Stimulated activated CD8-positive, alpha-beta memory T cell treated with anti-CD3 and anti-CD28 coated beads, Interleukin-15, amount 100 ng/mL, for 24 hours (primary cell): ENCODE results near the gene CTXN2.

Source experiments
- DNase-seq: peaks from one replicate; pipeline ENCODE4 v3.0.0-alpha.2; 2020; ENCODE audit warnings: low read depth

CTXN2 gene

GRCh38 chr15:48191574-48192225 is at the start of gene CTXN2:
Gene CTXN2, plus strand, starts transcription at chr15:48191665. Its CDS starts 9,636 bp downstream, at chr15:48201301.
- no peak for DNase-seq

- no peak for DNase-seq
Measured at GRCh38 chr15:48143856-48144255, 47.6 kb upstream of the CTXN2 start.

GRCh38 chr15:48144889-48145288 is 46.6 kb upstream of the CTXN2 start:
- DNase-seq = no peak

- no peak for DNase-seq
Measured at GRCh38 chr15:48145923-48146322, 45.5 kb upstream of the CTXN2 start.

- DNase-seq = no peak
Measured at GRCh38 chr15:48147358-48147757, 44.1 kb upstream of the CTXN2 start.

GRCh38 chr15:48149858-48150257 is 41.6 kb upstream of the CTXN2 start:
- DNase-seq = no peak

GRCh38 chr15:48153526-48153925 is 37.9 kb upstream of the CTXN2 start:
- no peak for DNase-seq

- no peak for DNase-seq
Measured at GRCh38 chr15:48168616-48169015, 22.8 kb upstream of the CTXN2 start.

- no peak for DNase-seq
Measured at GRCh38 chr15:48170981-48171380, 20.5 kb upstream of the CTXN2 start.

GRCh38 chr15:48175126-48175525 is 16.3 kb upstream of the CTXN2 start:
- no peak for DNase-seq

GRCh38 chr15:48176112-48176511 is 15.4 kb upstream of the CTXN2 start:
- no peak for DNase-seq

GRCh38 chr15:48176957-48177356 is 14.5 kb upstream of the CTXN2 start:
- DNase-seq = no peak

- DNase-seq = no peak
Measured at GRCh38 chr15:48177383-48177765, 14.1 kb upstream of the CTXN2 start.

- peak; percentile 29 for DNase-seq
Measured at GRCh38 chr15:48177766-48178647, 13.5 kb upstream of the CTXN2 start, which contains the start of gene MYEF2. Gene MYEF2, minus strand, starts transcription at chr15:48178295. Its CDS starts 58 bp downstream, at chr15:48178237.

GRCh38 chr15:48178648-48178931 is 12.9 kb upstream of the CTXN2 start:
- no peak for DNase-seq

GRCh38 chr15:48182749-48183148 is 8.7 kb upstream of the CTXN2 start:
- no peak for DNase-seq

GRCh38 chr15:48185529-48185928 is 5.9 kb upstream of the CTXN2 start:
- DNase-seq = no peak

- DNase-seq = no peak
Measured at GRCh38 chr15:48186271-48186670, 5.2 kb upstream of the CTXN2 start.

GRCh38 chr15:48190932-48191573 is 412 bp upstream of the CTXN2 start:
- no peak for DNase-seq

- no peak for DNase-seq
Measured at GRCh38 chr15:48202068-48202467, 10.6 kb downstream of the CTXN2 start.

GRCh38 chr15:48205981-48206380 is 14.5 kb downstream of the CTXN2 start, which contains the start of gene SLC12A1:
Gene SLC12A1, plus strand, starts transcription at chr15:48206302. Its CDS starts 1,418 bp downstream, at chr15:48207720.
- DNase-seq = no peak

- no peak for DNase-seq
Measured at GRCh38 chr15:48221261-48221660, 29.8 kb downstream of the CTXN2 start.

- DNase-seq = no peak
Measured at GRCh38 chr15:48221885-48222284, 30.4 kb downstream of the CTXN2 start.
